ENCODE measurements around the gene OR9K2.

DNA sequence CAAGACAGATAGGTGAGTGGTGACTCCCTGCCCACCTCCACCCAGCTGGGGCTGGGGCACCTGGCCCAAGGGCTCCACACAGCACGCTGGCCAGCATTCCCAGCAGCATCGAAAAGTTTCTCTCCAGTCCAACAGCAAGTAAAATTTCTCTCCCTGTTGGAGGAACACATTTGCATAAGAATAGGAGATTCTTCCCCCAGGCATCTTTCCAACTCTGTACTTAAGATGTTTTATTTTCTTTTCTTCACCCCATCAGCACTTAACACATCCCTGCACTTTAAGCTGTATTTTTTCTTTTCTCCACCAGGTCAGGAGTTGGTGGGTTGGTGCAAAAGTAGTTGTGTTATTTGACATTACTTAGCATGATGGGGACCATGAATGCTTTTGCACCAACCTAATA lies 47.2 kb downstream of the OR9K2 start:
- TF ChIP-seq, protein P1, sequence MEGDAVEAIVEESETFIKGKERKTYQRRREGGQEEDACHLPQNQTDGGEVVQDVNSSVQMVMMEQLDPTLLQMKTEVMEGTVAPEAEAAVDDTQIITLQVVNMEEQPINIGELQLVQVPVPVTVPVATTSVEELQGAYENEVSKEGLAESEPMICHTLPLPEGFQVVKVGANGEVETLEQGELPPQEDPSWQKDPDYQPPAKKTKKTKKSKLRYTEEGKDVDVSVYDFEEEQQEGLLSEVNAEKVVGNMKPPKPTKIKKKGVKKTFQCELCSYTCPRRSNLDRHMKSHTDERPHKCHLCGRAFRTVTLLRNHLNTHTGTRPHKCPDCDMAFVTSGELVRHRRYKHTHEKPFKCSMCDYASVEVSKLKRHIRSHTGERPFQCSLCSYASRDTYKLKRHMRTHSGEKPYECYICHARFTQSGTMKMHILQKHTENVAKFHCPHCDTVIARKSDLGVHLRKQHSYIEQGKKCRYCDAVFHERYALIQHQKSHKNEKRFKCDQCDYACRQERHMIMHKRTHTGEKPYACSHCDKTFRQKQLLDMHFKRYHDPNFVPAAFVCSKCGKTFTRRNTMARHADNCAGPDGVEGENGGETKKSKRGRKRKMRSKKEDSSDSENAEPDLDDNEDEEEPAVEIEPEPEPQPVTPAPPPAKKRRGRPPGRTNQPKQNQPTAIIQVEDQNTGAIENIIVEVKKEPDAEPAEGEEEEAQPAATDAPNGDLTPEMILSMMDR (IDR thresholded peaks at IDR 0.05; ENCODE audit: insufficient read depth, low read depth, low read length) = no peak
- TF ChIP-seq EZH2 (IDR thresholded peaks at IDR 0.05; ENCODE audit: insufficient read depth, low read length) = no peak
